Brain microvascular endothelial cell (primary cell): Measurements from ENCODE around the gene DNAJB4.

Source experiments
- DNase-seq: peaks from one replicate; pipeline ENCODE4 v3.0.0-alpha.2; 2020
- H3K27ac ChIP-seq: fragments of 250-450 bp; sonication (Bioruptor Pico); 2 replicates; pipeline ENCODE4 v1.5.1; 2020; ENCODE audit warnings: mild to moderate bottlenecking, moderate library complexity
- H3K27me3 ChIP-seq: fragments of 250-450 bp; sonication (Bioruptor Pico); replicated peaks from 2 replicates; pipeline ENCODE4 v1.5.1; 2020; ENCODE audit warnings: mild to moderate bottlenecking
- H3K36me3 ChIP-seq: fragments of 250-450 bp; sonication (Bioruptor Pico); replicated peaks from 2 replicates; pipeline ENCODE4 v1.5.1; 2020; ENCODE audit warnings: mild to moderate bottlenecking
- H3K4me3 ChIP-seq: 2 replicates; pipeline ENCODE4 v1.5.1; 2011; ENCODE audit warnings: low read depth, mild to moderate bottlenecking, control low read depth, low read length, moderate library complexity
- CTCF ChIP-seq: IDR thresholded peaks from 2 replicates; pipeline ENCODE4 v1.5.1; 2011; ENCODE audit warnings: low read depth, mild to moderate bottlenecking, moderate library complexity, low read length, control low read depth, inconsistent platforms; ENCODE audit errors: missing control alignments
- in situ Hi-C: cut with HindIII; loops from 2 replicates; pipeline ENCODE4 v1.10.0; 2017; ENCODE audit warnings: low sequenced_read_pairs, low pct_ligation_motif_present

Gene DNAJB4

GRCh38 chr1:78035121-78035520 lies 30.4 kb downstream of the DNAJB4 start:
- Histone ChIP-seq H3K27ac (no peak overlapping the region), H3K4me3 (no peak overlapping the region), H3K27me3 (no peaks in the 10 kb centered on the region), H3K36me3 (no peaks in the 10 kb centered on the region)
- in situ Hi-C loops = no loop called here
- no peak for TF ChIP-seq CTCF
- DNase-seq = no peak

- TF ChIP-seq CTCF = no peak
- in situ Hi-C loops = no loop called here
- no peaks in the 10 kb centered on the region for H3K27me3 ChIP-seq
- no peaks in the 10 kb centered on the region for H3K36me3 ChIP-seq
- DNase-seq = no peak
- H3K27ac ChIP-seq = no peak overlapping the region
- no peak overlapping the region for H3K4me3 ChIP-seq
Measured at GRCh38 chr1:78036450-78036849, 31.7 kb downstream of the DNAJB4 start.

- Histone ChIP-seq H3K27me3 (no peaks in the 10 kb centered on the region), H3K36me3 (no peaks in the 10 kb centered on the region), H3K27ac (peak overlapping the region; percentile 57), H3K4me3 (no peak overlapping the region)
- in situ Hi-C loops = no loop called here
- no peak for TF ChIP-seq CTCF
- peak; percentile 70 for DNase-seq
Measured at GRCh38 chr1:78038071-78038470, 33.3 kb downstream of the DNAJB4 start.

GRCh38 chr1:78038491-78038939 lies 33.8 kb downstream of the DNAJB4 start:
- in situ Hi-C loops = no loop called here
- Histone ChIP-seq H3K27me3 (no peaks in the 10 kb centered on the region), H3K36me3 (no peaks in the 10 kb centered on the region), H3K4me3 (no peak overlapping the region), H3K27ac (peak overlapping the region; percentile 57)
- TF ChIP-seq CTCF = no peak
- no peak for DNase-seq

- TF ChIP-seq CTCF = no peak
- in situ Hi-C loops = no loop called here
- Histone ChIP-seq H3K4me3 (no peak overlapping the region), H3K27ac (no peak overlapping the region), H3K27me3 (no peaks in the 10 kb centered on the region), H3K36me3 (no peaks in the 10 kb centered on the region)
- no peak for DNase-seq
Measured at GRCh38 chr1:78040484-78041089, 35.8 kb downstream of the DNAJB4 start.

- Histone ChIP-seq H3K27me3 (no peaks in the 10 kb centered on the region), H3K27ac (no peak overlapping the region), H3K4me3 (no peak overlapping the region), H3K36me3 (no peaks in the 10 kb centered on the region)
- no peak for TF ChIP-seq CTCF
- DNase-seq = no peak
- in situ Hi-C loops = no loop called here
Measured at GRCh38 chr1:78043436-78043835, 38.7 kb downstream of the DNAJB4 start.
